ENCODE results near the gene VWA8.

DNA sequence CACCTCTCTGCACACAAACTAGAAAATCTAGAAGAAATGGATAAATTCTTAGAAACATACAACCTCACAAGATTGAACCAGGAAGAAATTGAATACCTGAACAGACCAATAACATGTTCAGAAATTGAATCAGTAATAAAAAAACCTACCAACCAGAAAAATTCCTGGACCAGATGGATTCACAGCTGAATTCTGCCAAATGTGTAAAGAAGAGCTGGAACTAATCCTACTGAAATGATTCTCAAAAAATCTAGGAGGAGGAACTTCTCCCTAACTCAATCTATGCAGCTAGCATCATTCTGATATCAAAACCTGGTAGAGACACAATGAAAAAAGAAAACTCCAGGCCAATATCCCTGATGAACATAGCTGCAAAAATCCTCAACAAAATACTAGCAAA lies 336.9 kb downstream of the VWA8 start:
- TF ChIP-seq CTCF (IDR thresholded peaks at IDR 0.05; ENCODE audit: low read length) (no peak), EZH2 (optimal IDR thresholded peaks at IDR 0.05; ENCODE audit: low read depth, low read length) (no peak)
